Fibroblast of skin of scalp (primary cell): ENCODE measurements around the gene DICER1.

Source experiments
- DNase-seq: peaks from one replicate; pipeline ENCODE4 v3.0.0-alpha.2; 2013

The DICER1 gene

GRCh38 chr14:95055318-95055717 is 102.0 kb downstream of the DICER1 start:
- no peak for DNase-seq

DNA sequence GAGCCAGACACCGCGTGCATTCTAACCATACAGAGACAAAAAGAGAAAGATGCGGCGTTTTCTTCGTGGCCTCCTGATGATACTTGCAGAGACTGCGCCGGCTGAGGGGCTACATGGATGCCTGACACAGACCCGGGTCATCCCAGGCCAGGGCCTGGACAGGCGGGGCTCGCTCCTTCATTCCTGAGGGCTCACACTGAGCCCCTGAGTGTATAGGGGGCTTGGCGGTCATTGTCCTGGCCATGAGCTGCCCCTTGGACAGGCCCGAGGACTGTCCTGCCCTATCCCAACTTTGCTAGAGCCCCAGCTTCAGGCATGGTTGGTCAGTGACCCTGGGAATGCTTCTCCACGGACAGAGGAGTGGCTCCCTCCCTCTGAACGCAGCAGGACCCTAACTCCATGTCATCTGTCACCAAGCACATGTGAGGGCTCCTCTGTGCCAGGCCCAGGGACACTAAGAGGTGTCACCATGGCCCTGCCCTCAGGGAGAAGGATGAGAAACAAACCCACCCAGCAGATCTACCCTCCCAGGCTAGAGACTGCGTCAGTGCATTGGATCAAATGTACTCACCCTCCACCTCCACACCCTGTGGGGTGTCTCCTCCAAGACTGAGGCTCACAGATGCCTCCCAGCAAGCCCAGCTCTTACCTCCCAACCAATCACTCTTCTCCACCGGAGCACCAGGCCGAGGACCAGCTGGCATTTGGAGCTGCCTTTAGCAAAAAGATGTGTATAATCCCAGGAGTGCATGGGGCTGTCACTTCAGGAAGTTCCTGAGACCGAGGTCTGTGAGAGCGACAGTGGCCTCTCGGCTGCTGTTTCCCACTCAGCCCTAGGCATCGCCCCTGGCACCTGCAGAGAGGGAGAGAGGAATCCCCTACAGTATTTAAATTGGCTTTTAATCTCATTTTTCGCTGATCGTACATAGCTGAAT is 102.7 kb downstream of the DICER1 start:
- DNase-seq: no peak

DNA sequence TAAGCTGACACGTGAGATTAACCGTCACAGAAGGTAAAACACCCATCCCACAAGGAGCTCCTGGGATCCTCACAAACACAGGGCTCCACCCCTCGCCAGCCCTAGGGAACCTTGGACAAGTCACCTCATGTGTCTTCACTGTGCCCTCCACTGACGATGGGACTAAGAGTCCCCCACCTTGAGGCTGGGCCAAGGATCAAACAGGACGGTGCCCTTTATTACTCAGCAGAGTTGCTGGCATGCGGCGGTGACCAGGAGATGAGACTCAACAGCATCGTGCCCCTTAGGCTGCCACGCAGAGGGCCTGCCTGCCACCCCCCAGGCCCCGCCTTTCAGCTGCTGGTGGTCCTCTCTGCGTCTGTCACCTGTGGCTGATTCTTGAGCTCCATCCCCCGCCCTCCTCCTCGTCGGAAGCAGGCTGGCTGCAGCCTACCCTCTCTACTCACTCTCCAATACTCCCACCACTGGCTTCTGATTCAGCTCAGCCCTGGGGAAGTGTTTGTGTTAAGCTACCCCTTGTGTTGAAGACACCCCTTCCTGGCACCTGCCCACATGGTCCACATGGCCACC is 105.2 kb downstream of the DICER1 start:
- DNase-seq: no peak

- no peak for DNase-seq
Observed at GRCh38 chr14:95049952-95050351, 107.4 kb downstream of the DICER1 start.

- DNase-seq: no peak
Observed at GRCh38 chr14:95048771-95049312, 108.5 kb downstream of the DICER1 start.

DNA sequence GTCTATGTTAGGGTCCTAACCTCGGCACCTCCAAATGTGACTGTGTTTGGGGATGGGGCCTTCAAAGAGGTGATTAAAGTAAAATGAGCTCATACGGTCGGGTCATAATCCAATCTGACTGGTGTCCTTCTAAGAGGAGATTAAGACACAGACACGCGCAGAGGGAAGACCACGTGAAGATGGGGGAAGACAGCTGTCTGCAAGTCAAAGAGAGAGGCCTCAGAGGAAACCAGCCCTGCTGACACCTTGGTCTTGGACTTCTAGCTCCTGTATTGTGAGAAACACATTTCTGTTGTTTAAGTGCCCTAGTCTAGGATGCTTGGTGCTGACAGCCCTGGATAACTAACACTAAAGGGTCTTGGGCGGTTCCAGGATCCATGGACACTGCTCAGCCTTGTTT is 109.6 kb downstream of the DICER1 start:
- DNase-seq: no peak

- DNase-seq: no peak
Observed at GRCh38 chr14:95046711-95047681, 110.3 kb downstream of the DICER1 start.

GRCh38 chr14:95045836-95046430 is 111.4 kb downstream of the DICER1 start:
- no peak for DNase-seq

- DNase-seq: no peak
Observed at GRCh38 chr14:95045106-95045701, 112.1 kb downstream of the DICER1 start.

DNA sequence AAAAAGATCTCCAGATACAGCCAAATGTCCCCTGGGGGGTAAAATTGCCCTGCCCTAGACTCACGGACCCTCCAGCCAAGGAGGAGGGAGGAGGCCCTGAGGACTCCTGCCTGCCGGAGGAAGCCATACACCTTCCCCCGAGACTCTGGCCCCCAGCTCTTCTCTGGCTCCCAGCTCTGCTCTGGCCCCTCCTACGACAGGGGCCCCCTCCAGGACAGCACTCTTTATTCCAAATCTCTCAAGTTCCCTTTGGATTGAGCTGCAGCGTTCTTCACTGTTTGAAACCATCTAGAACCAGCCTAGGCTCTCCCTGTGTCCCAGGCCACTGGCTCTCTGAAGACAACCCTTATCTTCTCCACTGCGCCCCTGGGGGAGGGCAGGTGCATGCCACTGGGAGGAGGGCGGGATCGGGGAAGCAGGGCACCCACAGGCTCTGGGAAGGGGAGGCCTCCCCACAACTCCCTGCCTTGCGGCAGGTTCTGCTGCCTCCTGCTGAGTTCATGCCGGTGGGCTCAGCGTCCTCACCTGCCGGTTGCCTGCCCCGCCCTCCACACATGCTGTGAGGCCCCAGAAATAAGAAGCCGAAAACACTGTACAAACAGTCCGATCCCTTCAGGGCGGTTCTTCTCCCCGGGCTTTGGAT is 112.7 kb downstream of the DICER1 start:
- DNase-seq: no peak

- no peak for DNase-seq
Observed at GRCh38 chr14:95043732-95044462, 113.4 kb downstream of the DICER1 start.

DNA sequence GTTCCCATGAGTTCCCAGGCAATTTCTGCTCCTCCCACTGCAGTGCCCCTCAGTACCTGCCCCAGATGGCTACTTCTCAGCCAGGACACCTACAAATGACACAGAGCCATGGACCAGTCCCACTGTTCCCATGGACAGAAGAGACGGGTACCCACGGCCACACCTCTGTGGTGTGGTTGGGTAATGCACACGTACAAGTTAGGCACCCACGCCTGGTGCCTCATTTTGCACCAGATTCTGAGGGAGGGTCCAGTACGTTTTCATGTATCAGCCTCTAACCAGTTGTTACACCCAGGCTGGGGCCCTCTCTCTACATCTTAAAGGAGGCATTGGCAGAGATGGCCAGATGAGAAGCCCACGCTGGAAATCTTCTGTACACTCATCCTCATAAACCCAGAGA is 114.0 kb downstream of the DICER1 start:
- no peak for DNase-seq

DNA sequence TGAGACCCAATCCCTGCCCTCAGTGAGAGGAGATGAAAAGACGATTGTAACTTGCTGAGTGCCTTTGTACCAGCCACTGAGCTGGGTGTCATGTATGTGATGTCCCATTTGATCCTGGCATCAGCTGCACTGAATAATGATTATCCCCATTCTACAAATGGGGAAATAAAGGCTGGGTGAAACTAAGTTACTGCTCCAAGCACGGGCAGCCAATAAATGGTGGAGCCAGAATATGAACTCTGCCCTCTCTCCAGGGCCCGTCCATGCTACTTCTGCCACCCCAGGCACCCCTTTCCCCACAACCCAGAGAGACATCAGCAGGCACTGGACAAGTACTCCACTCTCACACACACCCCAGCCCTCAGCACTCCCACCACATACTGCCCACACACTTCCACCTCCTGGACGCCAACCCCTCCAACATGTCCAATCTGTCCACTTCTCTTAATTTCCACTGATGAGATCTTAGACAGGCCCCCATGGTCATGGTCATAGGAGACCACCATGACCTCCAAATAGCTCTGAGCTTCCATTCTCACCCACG is 115.8 kb downstream of the DICER1 start:
- no peak for DNase-seq

DNA sequence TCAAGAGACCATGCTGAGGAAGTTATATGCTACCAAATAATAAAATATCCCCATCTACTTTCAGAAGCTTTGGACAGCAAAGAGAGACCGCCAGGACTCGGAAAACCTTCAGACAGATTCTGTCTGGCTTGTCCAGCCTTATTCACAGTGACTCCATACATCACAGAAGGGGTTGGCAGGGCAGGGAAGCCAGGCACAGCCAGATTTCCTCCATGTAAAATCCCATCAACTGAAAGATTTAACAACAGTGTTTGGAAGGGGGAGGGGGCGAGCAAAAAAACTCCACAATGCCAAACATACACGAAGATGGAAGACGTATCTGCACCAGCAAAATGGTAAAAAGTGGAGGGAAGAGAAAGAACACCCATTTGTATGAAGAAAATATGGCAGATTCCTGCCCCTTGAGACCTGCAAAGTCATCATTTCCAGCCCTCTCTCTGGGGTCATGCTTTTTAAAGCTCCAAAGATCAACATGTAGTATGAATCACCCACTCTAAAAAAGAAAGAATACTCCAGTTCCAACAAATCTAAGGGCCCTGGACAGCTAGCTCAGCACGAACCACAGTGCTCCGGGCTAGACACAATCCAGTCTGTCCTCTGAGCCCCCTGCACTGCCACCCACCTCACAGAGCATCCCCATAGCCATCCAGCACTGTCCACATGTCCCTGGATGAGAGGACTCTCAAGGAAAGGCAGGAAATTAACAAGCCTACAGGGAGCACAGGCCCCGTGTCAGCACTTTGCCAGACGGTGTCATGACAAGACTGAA is 116.4 kb downstream of the DICER1 start:
- peak; percentile 25 for DNase-seq

- DNase-seq: no peak
Observed at GRCh38 chr14:95039993-95040348, 117.4 kb downstream of the DICER1 start.

DNA sequence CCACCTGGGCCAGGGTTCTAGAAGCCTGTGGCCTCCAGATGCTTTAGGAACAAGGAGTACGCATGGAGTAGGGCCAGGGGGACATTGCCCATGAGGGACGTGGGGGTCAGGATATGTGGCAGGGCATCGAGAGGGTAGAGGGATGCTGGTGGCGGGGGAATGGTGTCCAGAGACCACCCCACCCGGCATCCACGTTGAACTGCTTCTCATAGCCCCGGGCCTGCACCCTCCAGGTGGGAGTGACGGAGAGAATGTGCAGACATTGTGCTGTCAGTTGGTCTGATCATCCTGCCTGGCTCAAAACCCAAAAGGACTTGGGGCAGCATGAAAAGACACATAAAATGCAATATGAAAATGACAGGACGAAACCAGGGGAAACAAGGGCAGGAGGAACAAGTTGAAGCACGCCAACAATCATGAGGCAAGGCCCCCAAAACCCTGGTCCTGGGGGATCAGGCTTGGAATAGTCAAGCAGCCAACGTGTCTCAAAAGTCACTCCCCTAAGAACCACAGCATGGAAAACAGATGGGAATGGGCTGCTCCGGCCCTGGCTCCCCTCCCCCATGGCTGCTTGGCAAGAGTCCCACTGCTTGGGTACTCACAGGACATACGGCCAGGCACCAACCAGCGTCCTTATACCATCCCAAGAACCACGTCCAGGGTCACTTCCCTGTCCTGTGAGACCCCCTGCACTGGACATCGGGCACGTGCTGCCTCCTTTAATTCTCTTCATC is 117.9 kb downstream of the DICER1 start:
- no peak for DNase-seq

DNA sequence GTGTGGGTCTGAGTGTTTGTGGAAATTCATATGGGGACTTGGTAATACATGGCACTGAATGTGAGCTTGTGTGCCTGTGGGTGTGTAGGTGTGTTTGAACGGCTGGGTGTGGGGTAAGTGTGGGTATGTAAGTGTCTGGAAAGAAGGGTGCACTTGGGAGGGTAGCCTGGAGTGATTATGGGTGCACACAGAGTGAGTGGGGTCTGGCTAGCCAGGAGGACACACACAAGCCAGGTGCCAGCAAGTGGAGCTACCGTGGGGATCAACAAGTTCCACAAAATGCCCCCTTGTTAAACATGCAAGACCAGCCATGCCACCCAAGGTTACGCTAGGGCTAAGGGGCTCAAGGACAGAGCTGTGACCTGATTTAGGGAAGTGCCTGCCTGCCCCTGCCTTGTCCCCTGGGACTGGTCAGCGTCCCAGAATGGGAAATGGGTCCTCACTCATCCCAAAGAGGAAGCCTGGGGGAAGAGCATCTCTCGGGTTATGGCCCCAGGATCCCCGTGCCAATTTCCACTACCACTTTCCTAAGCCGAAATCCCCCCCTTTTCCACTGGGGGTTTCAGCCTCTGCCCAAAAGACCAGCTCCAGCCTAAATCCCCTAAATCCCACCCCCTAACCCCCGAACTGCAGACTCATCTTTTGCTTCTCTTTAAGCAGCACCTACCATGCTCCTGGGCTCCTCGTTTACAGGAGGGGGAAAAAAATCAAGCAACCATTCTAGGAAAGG is 118.6 kb downstream of the DICER1 start:
- DNase-seq: no peak

DNA sequence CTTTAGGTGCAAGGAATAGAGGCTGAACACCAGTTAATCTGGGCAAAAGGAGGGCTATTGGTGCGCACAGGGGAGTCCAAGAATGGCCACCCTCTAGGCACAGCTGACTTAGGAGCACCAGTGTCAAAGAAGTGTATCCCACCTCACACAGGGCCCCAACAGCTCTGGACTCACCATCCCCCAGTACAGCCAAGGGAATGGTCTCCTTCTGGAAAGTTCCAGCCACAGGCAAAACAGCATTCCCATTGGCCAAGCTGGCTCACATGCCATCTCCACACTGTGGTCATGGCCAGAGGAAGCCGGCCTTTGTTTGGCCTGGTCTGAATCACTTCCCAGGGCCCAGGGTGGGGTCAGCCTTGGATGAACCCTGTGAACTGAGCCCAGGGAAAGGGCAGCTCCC is 120.1 kb downstream of the DICER1 start:
- DNase-seq: no peak
